Activated T-cell treated with anti-CD3 and anti-CD28 coated beads, Interleukin-2, amount 50 U/mL, for 4 hours (primary cell): ENCODE results near the gene NEGR1. TPM values are rescaled to one million over a fixed set of nuclear protein-coding genes. Genes with fewer than 3 reads are reported as not detected.

ENCODE experiments used
- ATAC-seq, 2 donors: fragments of 200-7000 bp; cut with Tn5 transposase; one replicate each; pipeline ENCODE4 v1.10.0; 2021
- DNase-seq: peaks from one replicate; pipeline ENCODE4 v3.0.0-alpha.2; 2020
- H3K27me3 Mint-ChIP-seq: one replicate; pipeline ENCODE4 v1.8.0; 2021; ENCODE audit warnings: low read depth, mixed read lengths
- H3K36me3 Mint-ChIP-seq: one replicate; pipeline ENCODE4 v1.8.0; 2022; ENCODE audit warnings: mixed read lengths; ENCODE audit not compliant: insufficient read depth
- H3K4me1 Mint-ChIP-seq: one replicate; pipeline ENCODE4 v1.8.0; 2021; ENCODE audit warnings: low read depth, mixed read lengths
- H3K4me3 Mint-ChIP-seq: one replicate; pipeline ENCODE4 v1.8.0; 2021; ENCODE audit warnings: mild to moderate bottlenecking, moderate library complexity, mixed read lengths
- H3K9me3 Mint-ChIP-seq: one replicate; pipeline ENCODE4 v1.8.0; 2021; ENCODE audit warnings: mixed read lengths
- total RNA-seq, 3 donors: library from RNA; stranded (reverse); gene quantifications; one replicate each; pipeline ENCODE4 v1.2.1, GENCODE V29; 2021

Gene NEGR1
- total RNA-seq, 3 donors from 2014 or later, result not detected

- Mint-ChIP-seq H3K4me3 (no peak overlapping the region), H3K27me3 (no peaks in the 10 kb centered on the region), H3K4me1 (no peaks in the 10 kb centered on the region), H3K9me3 (peaks cover 7% of the 10 kb centered on the region), H3K36me3 (no peaks in the 10 kb centered on the region)
- DNase-seq, result no peak
- no peak for ATAC-seq
Measured at GRCh38 chr1:72063364-72064044, 218.8 kb downstream of the NEGR1 start.

- Mint-ChIP-seq H3K4me3 (no peak overlapping the region), H3K36me3 (no peaks in the 10 kb centered on the region), H3K27me3 (no peaks in the 10 kb centered on the region), H3K4me1 (no peaks in the 10 kb centered on the region), H3K9me3 (peaks cover 7% of the 10 kb centered on the region)
- no peak for ATAC-seq
- no peak for DNase-seq
Measured at GRCh38 chr1:72062584-72062983, 219.8 kb downstream of the NEGR1 start.

GRCh38 chr1:72060466-72061245, 221.7 kb downstream of the NEGR1 start:
- H3K27me3 Mint-ChIP-seq, result no peaks in the 10 kb centered on the region
- ATAC-seq, result no peak
- no peaks in the 10 kb centered on the region for H3K36me3 Mint-ChIP-seq
- no peak overlapping the region for H3K4me3 Mint-ChIP-seq
- peaks cover 7% of the 10 kb centered on the region for H3K9me3 Mint-ChIP-seq
- no peaks in the 10 kb centered on the region for H3K4me1 Mint-ChIP-seq
- DNase-seq, result no peak

DNA sequence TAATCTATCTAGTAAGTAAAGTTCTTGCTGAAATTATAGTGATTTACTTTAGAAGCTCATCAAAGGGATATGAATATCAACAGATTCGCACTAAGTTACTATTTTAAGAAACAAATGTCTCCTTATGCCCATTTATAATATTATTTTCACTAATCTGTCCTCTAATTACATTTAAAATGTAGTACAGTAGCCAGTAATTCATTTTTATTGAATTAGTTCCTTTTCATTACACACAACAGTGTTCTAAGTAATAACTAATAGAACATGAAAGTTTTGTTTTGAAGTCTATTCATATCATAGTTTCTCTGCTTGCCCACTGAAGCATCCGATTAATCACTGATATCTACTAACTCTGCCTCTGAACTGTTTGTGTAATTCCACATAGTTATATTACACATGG, 225.8 kb downstream of the NEGR1 start:
- no peak overlapping the region for H3K4me3 Mint-ChIP-seq
- H3K27me3 Mint-ChIP-seq, result no peaks in the 10 kb centered on the region
- ATAC-seq (no peak), DNase-seq (no peak)
- H3K36me3 Mint-ChIP-seq, result no peaks in the 10 kb centered on the region
- H3K9me3 Mint-ChIP-seq, result no peaks in the 10 kb centered on the region
- H3K4me1 Mint-ChIP-seq, result no peaks in the 10 kb centered on the region

DNA sequence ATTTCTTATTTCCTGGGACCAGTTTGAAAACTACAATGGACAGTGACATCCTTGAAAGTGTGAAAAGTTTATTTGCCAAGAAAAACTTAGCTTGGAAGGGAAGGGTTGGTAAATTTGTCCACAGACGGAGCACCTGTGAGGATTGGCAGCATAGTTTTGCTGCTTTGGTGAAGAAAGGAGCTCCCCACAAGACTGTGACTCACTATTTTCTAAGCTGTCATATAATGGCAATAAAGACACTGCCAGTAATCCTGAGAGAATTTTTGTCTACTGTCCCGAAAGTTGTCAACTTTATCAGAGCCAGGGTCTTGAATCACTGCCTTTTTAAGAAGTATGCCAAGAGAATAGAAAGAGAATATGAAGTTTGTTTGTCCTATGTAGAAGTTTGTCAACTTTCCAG, 230.8 kb downstream of the NEGR1 start:
- Mint-ChIP-seq H3K4me1 (no peaks in the 10 kb centered on the region), H3K4me3 (no peak overlapping the region), H3K27me3 (no peaks in the 10 kb centered on the region), H3K36me3 (no peaks in the 10 kb centered on the region), H3K9me3 (no peaks in the 10 kb centered on the region)
- DNase-seq (no peak), ATAC-seq (no peak)

DNA sequence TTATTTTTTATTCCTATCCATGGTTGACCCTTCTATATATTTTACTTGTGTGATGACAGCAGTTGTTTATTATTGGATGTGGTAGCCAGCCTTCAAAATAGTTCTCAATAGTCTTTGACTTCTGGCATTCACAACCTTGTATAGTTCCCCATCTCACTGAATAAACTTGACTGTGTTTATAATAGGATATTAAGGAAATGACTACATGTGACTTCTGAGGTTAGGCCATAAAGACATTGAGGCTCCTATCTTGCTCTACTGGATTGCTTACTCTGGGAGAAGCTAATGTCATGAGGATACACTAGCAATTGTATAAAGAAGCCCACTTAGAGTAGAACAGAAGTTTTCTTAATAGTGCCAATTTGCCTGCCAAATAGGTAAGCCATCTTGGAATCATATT, 231.8 kb downstream of the NEGR1 start:
- Mint-ChIP-seq H3K4me3 (no peak overlapping the region), H3K36me3 (no peaks in the 10 kb centered on the region), H3K4me1 (no peaks in the 10 kb centered on the region), H3K9me3 (peaks cover 6% of the 10 kb centered on the region), H3K27me3 (no peaks in the 10 kb centered on the region)
- DNase-seq (no peak), ATAC-seq (no peak)

- Mint-ChIP-seq H3K27me3 (no peaks in the 10 kb centered on the region), H3K36me3 (no peaks in the 10 kb centered on the region), H3K9me3 (no peaks in the 10 kb centered on the region)
Measured at GRCh38 chr1:72037745-72038343, 244.5 kb downstream of the NEGR1 start.

GRCh38 chr1:72034827-72035226, 247.5 kb downstream of the NEGR1 start:
- H3K9me3 Mint-ChIP-seq, result no peaks in the 10 kb centered on the region
- H3K27me3 Mint-ChIP-seq, result no peaks in the 10 kb centered on the region
- H3K4me3 Mint-ChIP-seq, result no peak overlapping the region
- no peak for DNase-seq
- no peaks in the 10 kb centered on the region for H3K4me1 Mint-ChIP-seq
- no peaks in the 10 kb centered on the region for H3K36me3 Mint-ChIP-seq
- ATAC-seq, result no peak

More at GRCh38 chr1:72037745-72038343, 244.5 kb downstream of the NEGR1 start:
- Mint-ChIP-seq H3K4me1 (no peaks in the 10 kb centered on the region), H3K4me3 (no peak overlapping the region)
- DNase-seq (no peak), ATAC-seq (no peak)

- H3K4me1 Mint-ChIP-seq, result no peaks in the 10 kb centered on the region
- ATAC-seq (no peak), DNase-seq (no peak)
- peaks cover 7% of the 10 kb centered on the region for H3K9me3 Mint-ChIP-seq
- no peaks in the 10 kb centered on the region for H3K36me3 Mint-ChIP-seq
- H3K27me3 Mint-ChIP-seq, result no peaks in the 10 kb centered on the region
- no peak overlapping the region for H3K4me3 Mint-ChIP-seq
Measured at GRCh38 chr1:72023063-72023930, 259.0 kb downstream of the NEGR1 start.

- Mint-ChIP-seq H3K27me3 (no peaks in the 10 kb centered on the region), H3K4me3 (no peak overlapping the region), H3K4me1 (no peaks in the 10 kb centered on the region), H3K36me3 (no peaks in the 10 kb centered on the region), H3K9me3 (no peaks in the 10 kb centered on the region)
- ATAC-seq, result no peak
- no peak for DNase-seq
Measured at GRCh38 chr1:72018562-72018961, 263.8 kb downstream of the NEGR1 start.

GRCh38 chr1:72015006-72015405, 267.3 kb downstream of the NEGR1 start:
- ATAC-seq (no peak), DNase-seq (no peak)
- no peaks in the 10 kb centered on the region for H3K36me3 Mint-ChIP-seq
- no peak overlapping the region for H3K4me3 Mint-ChIP-seq
- H3K4me1 Mint-ChIP-seq, result no peaks in the 10 kb centered on the region
- H3K9me3 Mint-ChIP-seq, result no peaks in the 10 kb centered on the region
- no peaks in the 10 kb centered on the region for H3K27me3 Mint-ChIP-seq

- Mint-ChIP-seq H3K27me3 (no peaks in the 10 kb centered on the region), H3K4me1 (no peaks in the 10 kb centered on the region), H3K4me3 (no peak overlapping the region), H3K9me3 (peaks cover 3% of the 10 kb centered on the region), H3K36me3 (no peaks in the 10 kb centered on the region)
- no peak for DNase-seq
- no peak for ATAC-seq
Measured at GRCh38 chr1:72013161-72013560, 269.2 kb downstream of the NEGR1 start.

GRCh38 chr1:72011721-72012120, 270.6 kb downstream of the NEGR1 start:
- no peaks in the 10 kb centered on the region for H3K4me1 Mint-ChIP-seq
- DNase-seq (no peak), ATAC-seq (no peak)
- no peaks in the 10 kb centered on the region for H3K36me3 Mint-ChIP-seq
- no peaks in the 10 kb centered on the region for H3K27me3 Mint-ChIP-seq
- peaks cover 3% of the 10 kb centered on the region for H3K9me3 Mint-ChIP-seq
- no peak overlapping the region for H3K4me3 Mint-ChIP-seq

GRCh38 chr1:72010094-72010431, 272.3 kb downstream of the NEGR1 start:
- H3K4me1 Mint-ChIP-seq, result no peaks in the 10 kb centered on the region
- no peaks in the 10 kb centered on the region for H3K27me3 Mint-ChIP-seq
- H3K4me3 Mint-ChIP-seq, result no peak overlapping the region
- DNase-seq, result no peak
- no peaks in the 10 kb centered on the region for H3K36me3 Mint-ChIP-seq
- peaks cover 3% of the 10 kb centered on the region for H3K9me3 Mint-ChIP-seq
- no peak for ATAC-seq
